OCI-LY1 (cell line): ENCODE results near the gene CBX4.

Experiments used
- H2AFZ ChIP-seq: fragments of 200-600 bp; sonication (generic), shearing (Covaris generic); 2 replicates; pipeline ENCODE4 v1.6.0; 2014; ENCODE audit warnings: antibody characterized with exemption, mild to moderate bottlenecking, low read length
- H3F3A ChIP-seq: fragments of 200-600 bp; sonication (generic), shearing (Covaris generic); 2 replicates; pipeline ENCODE4 v1.6.0; 2014; ENCODE audit warnings: mild to moderate bottlenecking, antibody characterized with exemption, low read length, moderate library complexity; ENCODE audit not compliant: insufficient read depth
- H3K27ac ChIP-seq: fragments of 200-600 bp; sonication (generic); 2 replicates; pipeline ENCODE4 v1.5.1; 2014; ENCODE audit warnings: low read length, mixed run types, mild to moderate bottlenecking, low read depth; ENCODE audit not compliant: poor library complexity, severe bottlenecking
- H3K27me3 ChIP-seq: fragments of 200-600 bp; sonication (generic); 2 replicates; pipeline ENCODE4 v1.6.0; 2014; ENCODE audit warnings: antibody characterized with exemption, mild to moderate bottlenecking, low read length, moderate library complexity; ENCODE audit not compliant: insufficient read depth
- H3K36me3 ChIP-seq: fragments of 200-600 bp; sonication (generic); 2 replicates; pipeline ENCODE4 v1.6.1; 2014; ENCODE audit warnings: mild to moderate bottlenecking, antibody characterized with exemption, low read length, moderate library complexity, mixed read lengths; ENCODE audit not compliant: insufficient read depth
- H3K4me1 ChIP-seq: fragments of 200-600 bp; sonication (generic); 2 replicates; pipeline ENCODE4 v1.5.1; 2014; ENCODE audit warnings: mild to moderate bottlenecking, low read length, moderate library complexity; ENCODE audit not compliant: insufficient read depth, severe bottlenecking
- H3K4me2 ChIP-seq: fragments of 200-600 bp; sonication (generic), shearing (Covaris generic); 2 replicates; pipeline ENCODE4 v1.6.1; 2014; ENCODE audit warnings: low read length
- H3K4me3 ChIP-seq: fragments of 200-600 bp; sonication (generic); 2 replicates; pipeline ENCODE4 v1.5.1; 2014; ENCODE audit warnings: low read length, low read depth, mild to moderate bottlenecking, mixed read lengths; ENCODE audit not compliant: poor library complexity, severe bottlenecking
- H3K79me2 ChIP-seq: fragments of 200-600 bp; shearing (Covaris generic); 2 replicates; pipeline ENCODE4 v1.6.1; 2016; ENCODE audit warnings: mixed run types, low read length, mixed read lengths; ENCODE audit not compliant: insufficient read depth
- H3K9ac ChIP-seq: fragments of 200-600 bp; sonication (generic), shearing (Covaris generic); 2 replicates; pipeline ENCODE4 v1.6.1; 2014; ENCODE audit warnings: mild to moderate bottlenecking, low read length, mixed read lengths
- H3K9me2 ChIP-seq: fragments of 200-600 bp; sonication (generic), shearing (Covaris generic); 2 replicates; pipeline ENCODE4 v1.6.1; 2014; ENCODE audit warnings: low read depth, mild to moderate bottlenecking, low read length, mixed read lengths
- H3K9me3 ChIP-seq: fragments of 200-600 bp; shearing (Covaris generic); 2 replicates; pipeline ENCODE4 v1.6.1; 2014; ENCODE audit warnings: low read length, mixed read lengths
- H4K20me1 ChIP-seq: fragments of 200-600 bp; sonication (generic), shearing (Covaris generic); 2 replicates; pipeline ENCODE4 v1.6.0; 2016; ENCODE audit warnings: mild to moderate bottlenecking, low read length; ENCODE audit not compliant: insufficient read depth
- EZH2 ChIP-seq: fragments of 200-600 bp; sonication (generic), shearing (Covaris generic); IDR thresholded peaks from 2 replicates; pipeline ENCODE4 v1.8.0; 2017; ENCODE audit warnings: borderline replicate concordance, mixed run types, mild to moderate bottlenecking, antibody characterized with exemption, low read length, moderate library complexity, mixed read lengths
- TF ChIP-seq, protein P1 (sequence below): fragments of 200-600 bp; sonication (generic), shearing (Covaris generic); IDR thresholded peaks from 2 replicates; pipeline ENCODE4 v1.5.1; 2017; ENCODE audit warnings: mild to moderate bottlenecking, antibody characterized with exemption, low read length, moderate library complexity, mixed read lengths

The CBX4 gene

DNA sequence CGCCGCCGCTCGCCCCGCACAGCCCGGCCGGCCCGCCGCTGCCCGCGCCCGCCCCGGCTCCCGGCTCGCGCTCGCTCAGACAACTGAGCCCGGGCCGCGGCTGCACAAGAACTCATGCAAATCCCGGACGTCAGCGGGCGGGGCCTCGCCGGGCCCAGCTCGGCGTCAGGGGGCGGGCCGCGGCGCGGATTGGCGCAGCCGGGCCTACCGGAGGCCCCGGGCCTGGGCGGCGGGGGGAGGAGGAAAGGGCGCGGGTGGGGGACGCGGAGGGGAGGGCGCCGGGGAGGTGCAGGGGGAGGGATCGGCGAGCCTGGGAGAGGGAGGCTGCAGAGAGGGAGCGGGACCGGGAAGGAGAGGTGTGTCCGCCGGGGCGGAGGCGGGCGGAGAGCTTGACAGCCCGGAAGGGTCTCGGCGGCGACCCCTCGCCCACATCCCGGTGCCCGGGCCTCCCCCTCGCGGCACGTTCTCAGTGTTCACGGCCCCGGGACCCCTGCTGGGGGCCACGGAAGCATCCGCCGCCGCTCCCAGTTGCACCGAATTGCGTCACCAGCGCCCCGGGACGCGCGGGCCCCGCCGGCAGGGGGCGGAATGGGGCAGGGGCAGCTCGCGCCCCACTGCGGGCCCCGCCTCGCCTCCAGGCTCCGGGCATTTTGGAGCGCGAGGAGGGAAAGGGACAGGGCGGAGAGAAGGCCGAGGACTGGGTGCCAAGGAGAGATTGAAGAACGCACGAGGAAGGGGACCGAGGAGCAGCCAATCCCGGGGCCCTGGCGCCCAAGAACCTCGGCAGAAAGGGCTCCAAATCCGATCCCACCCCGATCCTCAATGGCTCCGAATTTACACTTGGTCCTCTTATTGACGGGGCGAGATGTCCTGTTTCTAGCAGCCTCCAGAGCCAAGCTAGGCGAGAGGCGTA, at the start of gene CBX4:
TSS of gene CBX4 (minus strand) at position 85 of the 913 bp plus-strand sequence. CDS start 189 bp downstream, outside the sequence.
- Histone ChIP-seq H3K27me3 (no peaks in the 10 kb centered on the region), H3K27ac (peak within 1 kb of the TSS; percentile 90), H3K4me1 (peaks cover 22% of the 10 kb centered on the region), H3K36me3 (peaks cover 20% of the 10 kb centered on the region), H3K4me2 (peak within 1 kb of the TSS; percentile 72), H3K9ac (peak within 1 kb of the TSS; percentile 74), H3F3A (no peaks in the 10 kb centered on the region), H3K79me2 (no peaks in the 10 kb centered on the region; the same call in 1 of the 2 replicates), H3K9me3 (no peaks in the 10 kb centered on the region), H2AFZ (no peak within 1 kb of the TSS), H3K4me3 (peak within 1 kb of the TSS; percentile 73), H4K20me1 (no peaks in the 10 kb centered on the region), H3K9me2 (no peaks in the 10 kb centered on the region)
- TF ChIP-seq, protein P1, sequence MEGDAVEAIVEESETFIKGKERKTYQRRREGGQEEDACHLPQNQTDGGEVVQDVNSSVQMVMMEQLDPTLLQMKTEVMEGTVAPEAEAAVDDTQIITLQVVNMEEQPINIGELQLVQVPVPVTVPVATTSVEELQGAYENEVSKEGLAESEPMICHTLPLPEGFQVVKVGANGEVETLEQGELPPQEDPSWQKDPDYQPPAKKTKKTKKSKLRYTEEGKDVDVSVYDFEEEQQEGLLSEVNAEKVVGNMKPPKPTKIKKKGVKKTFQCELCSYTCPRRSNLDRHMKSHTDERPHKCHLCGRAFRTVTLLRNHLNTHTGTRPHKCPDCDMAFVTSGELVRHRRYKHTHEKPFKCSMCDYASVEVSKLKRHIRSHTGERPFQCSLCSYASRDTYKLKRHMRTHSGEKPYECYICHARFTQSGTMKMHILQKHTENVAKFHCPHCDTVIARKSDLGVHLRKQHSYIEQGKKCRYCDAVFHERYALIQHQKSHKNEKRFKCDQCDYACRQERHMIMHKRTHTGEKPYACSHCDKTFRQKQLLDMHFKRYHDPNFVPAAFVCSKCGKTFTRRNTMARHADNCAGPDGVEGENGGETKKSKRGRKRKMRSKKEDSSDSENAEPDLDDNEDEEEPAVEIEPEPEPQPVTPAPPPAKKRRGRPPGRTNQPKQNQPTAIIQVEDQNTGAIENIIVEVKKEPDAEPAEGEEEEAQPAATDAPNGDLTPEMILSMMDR, result peak; percentile 79
- no peak for TF ChIP-seq EZH2

DNA sequence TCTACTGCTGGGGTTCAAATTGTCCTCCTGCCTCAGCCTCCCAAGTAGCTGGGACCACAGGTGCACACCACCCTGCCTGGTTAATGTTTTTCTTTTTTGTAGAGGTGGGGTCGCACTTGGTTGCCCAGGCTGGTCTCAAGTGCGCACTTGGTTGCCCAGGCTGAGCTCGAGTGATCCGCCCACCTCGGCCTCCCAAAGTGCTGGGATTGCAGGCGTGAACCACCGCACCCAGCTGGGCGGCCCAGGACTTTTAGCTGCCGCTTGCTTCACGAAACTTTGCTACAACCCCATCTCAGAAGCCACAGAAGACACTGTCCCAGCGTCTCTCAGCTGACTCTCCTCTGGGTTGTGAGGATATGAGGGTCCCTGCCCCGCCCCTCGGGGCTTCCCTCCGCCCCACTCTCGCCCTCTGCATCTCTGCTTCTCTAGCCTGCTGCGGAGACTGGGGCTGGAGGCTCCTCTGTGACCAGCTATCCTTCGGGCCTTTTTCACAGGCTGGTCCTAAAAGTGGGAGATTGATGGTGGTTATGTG, 48.8 kb upstream of the CBX4 start:
- TF ChIP-seq EZH2, result no peak
- TF ChIP-seq, protein P1, result no peak
- no peak overlapping the region for H3K4me3 ChIP-seq
- H3K27me3 ChIP-seq, result peaks cover 5% of the 10 kb centered on the region
- H3K27ac ChIP-seq, result no peak overlapping the region
- no peaks in the 10 kb centered on the region for H3K36me3 ChIP-seq
- H3F3A ChIP-seq, result no peaks in the 10 kb centered on the region
- H3K4me1 ChIP-seq, result no peaks in the 10 kb centered on the region
- H3K9me3 ChIP-seq, result no peaks in the 10 kb centered on the region
- H2AFZ ChIP-seq, result no peak overlapping the region
- no peaks in the 10 kb centered on the region for H3K79me2 ChIP-seq
- H3K4me2 ChIP-seq, result no peak overlapping the region
- H4K20me1 ChIP-seq, result no peaks in the 10 kb centered on the region
- H3K9ac ChIP-seq, result no peak overlapping the region
- no peaks in the 10 kb centered on the region for H3K9me2 ChIP-seq

DNA sequence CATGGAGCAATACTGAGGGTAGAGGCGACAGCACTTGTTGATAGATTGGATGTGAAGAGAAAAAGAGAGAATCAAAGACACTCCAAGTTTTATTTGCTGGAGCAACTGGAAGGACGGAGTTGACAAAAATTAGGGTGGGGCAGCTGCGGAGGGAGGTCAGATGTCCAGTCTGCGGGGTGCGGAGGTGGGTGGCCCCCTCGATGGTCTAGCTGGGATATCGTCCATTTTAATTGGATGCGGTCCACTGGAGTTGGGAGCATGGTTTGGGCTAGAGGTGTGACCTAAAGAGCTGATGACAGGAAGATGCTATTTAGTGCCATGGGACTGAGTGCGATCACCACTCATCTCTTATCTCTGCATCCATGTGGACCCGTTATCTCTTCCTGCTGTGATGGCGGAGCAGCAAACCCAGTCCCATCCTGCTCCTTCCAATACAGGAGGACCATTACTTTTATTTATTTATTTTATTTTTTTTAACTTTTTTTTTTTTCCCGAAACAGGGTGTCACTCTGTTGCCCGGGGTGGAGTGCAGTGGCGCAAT, 48.3 kb upstream of the CBX4 start:
- TF ChIP-seq EZH2, result no peak
- TF ChIP-seq, protein P1, result no peak
- Histone ChIP-seq H3K36me3 (no peaks in the 10 kb centered on the region), H3K27me3 (peaks cover 8% of the 10 kb centered on the region)

More for the DNA sequence above, 48.3 kb upstream of the CBX4 start:
- Histone ChIP-seq H3F3A (no peaks in the 10 kb centered on the region), H4K20me1 (no peaks in the 10 kb centered on the region), H3K9me2 (no peaks in the 10 kb centered on the region), H2AFZ (no peak overlapping the region), H3K9ac (no peak overlapping the region), H3K4me1 (no peaks in the 10 kb centered on the region), H3K79me2 (no peaks in the 10 kb centered on the region), H3K4me3 (no peak overlapping the region), H3K9me3 (no peaks in the 10 kb centered on the region), H3K4me2 (no peak overlapping the region), H3K27ac (no peak overlapping the region)
